ENCODE data around the gene ARMC9.

The ARMC9 gene

DNA sequence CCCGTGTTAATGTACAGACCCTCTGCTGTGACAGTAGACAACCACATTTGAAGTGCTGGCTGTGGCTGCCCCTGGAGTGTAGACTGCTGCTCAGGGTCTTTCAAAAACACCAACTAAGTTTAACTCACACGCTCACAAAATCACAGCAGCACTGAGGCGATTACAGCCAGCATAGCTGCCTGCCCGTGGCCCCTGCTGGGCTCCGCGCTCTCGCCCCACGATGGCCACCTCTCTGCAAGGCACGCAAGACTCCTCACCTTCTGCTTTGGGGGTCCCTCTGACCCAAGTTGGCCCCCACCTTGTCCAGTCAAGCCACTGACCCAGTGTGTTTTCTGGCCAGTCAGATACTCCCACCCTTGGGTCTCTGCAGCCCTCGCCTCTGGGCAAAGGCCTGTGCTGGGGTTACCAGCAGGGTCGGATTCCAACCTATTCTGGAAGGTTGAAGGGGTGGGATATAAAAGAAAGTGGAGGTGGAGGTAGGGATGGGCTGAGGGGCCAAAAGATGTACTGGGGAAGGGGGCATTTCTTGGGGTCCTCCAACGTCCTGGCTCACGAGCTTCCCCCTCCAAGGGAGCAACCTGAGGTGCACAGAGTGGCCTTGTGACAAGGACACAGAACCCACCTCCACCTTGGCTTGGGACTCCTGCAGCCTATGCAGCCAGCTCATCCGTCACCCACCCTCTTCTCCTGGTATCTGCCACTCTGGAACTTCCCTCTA is 194.2 kb downstream of the ARMC9 start:
- no peak for TF ChIP-seq BACH2 (CRISPR knock-in tag; IDR thresholded peaks at IDR 0.05; ENCODE audit: borderline replicate concordance)
- TF ChIP-seq, protein P1, sequence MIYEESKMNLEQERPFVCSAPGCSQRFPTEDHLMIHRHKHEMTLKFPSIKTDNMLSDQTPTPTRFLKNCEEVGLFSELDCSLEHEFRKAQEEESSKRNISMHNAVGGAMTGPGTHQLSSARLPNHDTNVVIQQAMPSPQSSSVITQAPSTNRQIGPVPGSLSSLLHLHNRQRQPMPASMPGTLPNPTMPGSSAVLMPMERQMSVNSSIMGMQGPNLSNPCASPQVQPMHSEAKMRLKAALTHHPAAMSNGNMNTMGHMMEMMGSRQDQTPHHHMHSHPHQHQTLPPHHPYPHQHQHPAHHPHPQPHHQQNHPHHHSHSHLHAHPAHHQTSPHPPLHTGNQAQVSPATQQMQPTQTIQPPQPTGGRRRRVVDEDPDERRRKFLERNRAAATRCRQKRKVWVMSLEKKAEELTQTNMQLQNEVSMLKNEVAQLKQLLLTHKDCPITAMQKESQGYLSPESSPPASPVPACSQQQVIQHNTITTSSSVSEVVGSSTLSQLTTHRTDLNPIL (CRISPR knock-in tag; IDR thresholded peaks at IDR 0.05; ENCODE audit: low read depth), result no peak
- ATAC-seq, result no peak

DNA sequence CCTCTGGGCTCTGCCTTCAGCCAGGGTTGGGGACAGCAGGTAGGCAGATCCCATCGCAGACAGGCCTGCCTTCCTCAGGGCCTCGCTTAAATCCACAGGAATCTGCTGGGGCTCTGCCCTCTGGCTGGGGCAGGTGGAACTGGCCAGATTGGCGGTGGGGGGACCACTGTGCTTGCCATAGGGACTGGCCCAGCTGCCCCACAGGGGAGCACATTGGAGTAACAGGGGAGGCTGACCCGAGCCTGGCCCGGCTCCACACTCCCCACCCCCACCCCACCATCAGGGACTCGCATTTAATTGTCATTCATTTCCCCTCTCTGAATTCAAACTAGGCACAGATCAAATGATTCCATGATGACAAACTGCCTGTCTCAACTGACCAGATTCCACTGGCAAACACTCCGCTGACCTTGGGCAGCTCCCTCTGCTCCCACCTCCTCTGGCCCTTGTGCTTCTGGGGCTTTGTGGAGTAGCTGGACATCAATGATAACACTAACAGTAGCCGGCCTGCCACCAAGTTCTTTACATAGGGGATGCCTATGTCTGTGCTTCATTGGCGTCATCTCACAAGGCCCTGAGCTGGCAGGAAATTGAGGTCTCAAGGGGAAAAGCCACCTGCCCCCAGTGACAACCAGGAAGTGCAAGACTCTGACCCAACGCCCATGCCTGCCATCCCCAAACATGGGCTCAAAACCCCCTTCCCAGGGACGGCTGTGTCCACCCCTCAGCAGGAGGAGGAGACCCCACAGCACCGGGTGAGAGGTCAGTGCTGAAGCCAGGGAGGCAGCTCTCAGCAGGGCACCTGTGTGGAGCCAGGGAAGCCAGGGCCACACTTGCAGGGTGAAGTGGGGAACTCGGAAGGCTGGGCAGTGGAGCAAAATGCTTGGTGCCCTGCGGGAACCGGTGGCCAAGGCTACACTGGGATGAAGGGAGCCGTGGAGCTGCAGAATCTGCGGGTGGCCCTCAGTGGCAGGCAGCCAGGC is 195.0 kb downstream of the ARMC9 start:
- TF ChIP-seq, protein P2, sequence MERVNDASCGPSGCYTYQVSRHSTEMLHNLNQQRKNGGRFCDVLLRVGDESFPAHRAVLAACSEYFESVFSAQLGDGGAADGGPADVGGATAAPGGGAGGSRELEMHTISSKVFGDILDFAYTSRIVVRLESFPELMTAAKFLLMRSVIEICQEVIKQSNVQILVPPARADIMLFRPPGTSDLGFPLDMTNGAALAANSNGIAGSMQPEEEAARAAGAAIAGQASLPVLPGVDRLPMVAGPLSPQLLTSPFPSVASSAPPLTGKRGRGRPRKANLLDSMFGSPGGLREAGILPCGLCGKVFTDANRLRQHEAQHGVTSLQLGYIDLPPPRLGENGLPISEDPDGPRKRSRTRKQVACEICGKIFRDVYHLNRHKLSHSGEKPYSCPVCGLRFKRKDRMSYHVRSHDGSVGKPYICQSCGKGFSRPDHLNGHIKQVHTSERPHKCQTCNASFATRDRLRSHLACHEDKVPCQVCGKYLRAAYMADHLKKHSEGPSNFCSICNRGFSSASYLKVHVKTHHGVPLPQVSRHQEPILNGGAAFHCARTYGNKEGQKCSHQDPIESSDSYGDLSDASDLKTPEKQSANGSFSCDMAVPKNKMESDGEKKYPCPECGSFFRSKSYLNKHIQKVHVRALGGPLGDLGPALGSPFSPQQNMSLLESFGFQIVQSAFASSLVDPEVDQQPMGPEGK (CRISPR knock-in tag; IDR thresholded peaks at IDR 0.05; ENCODE audit: borderline replicate concordance), result no peak
- TF ChIP-seq PPARA (CRISPR knock-in tag; IDR thresholded peaks at IDR 0.05; ENCODE audit: borderline replicate concordance) (no peak), ARNTL (CRISPR knock-in tag; IDR thresholded peaks at IDR 0.05; ENCODE audit: borderline replicate concordance, low read depth) (no peak), ESRRG (CRISPR knock-in tag; IDR thresholded peaks at IDR 0.05) (no peak), SNAI2 (CRISPR knock-in tag; IDR thresholded peaks at IDR 0.05) (no peak), BACH2 (CRISPR knock-in tag; IDR thresholded peaks at IDR 0.05; ENCODE audit: borderline replicate concordance) (no peak)
- ATAC-seq, result no peak

DNA sequence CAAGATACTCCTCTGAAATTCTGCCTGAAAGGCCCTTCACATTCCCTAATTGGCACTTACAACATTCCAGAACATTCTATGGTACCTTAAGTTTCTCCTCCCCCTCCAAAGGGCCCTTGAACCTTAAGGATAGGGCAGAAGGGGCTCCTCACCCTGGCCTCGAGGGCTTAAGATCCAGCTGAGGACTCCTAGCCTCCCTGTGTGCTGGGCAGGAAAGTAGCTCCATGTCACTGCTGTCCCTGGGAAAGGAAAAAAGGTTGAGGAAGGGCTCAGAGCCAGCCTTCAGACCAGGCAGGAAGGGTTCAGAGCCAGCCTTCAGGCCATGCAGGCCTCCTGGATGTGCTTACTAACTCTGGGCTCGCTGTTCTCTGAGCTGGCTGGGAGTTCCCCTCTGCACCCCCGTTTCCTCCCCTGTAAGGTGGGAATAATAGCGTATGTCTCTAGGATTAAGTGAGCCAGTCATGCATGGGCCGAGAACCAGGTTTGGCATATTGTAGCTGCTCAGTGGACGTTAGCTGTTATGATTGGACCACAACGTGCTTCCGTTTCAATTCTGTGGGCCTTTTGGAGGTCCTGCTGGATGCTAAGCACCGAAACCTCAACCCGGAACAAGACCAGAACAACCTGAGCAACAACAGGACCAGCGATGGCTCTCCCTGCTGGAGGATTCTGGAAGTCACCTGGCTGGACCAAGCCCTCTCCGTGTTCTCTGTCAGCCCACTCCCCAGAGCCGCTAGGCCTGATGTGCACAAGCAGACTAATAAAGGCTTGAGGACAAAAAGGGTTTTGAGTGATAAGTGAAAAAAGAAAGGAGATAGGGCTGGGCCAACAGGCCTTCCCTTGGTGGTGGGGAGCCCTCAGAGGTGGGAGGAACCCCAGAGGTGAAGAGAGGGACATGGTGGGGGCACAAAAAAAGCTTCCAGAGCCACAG is 196.0 kb downstream of the ARMC9 start:
- ATAC-seq, result no peak
- TF ChIP-seq ZFP3 (CRISPR knock-in tag; IDR thresholded peaks at IDR 0.05) (no peak), ZNF565 (CRISPR knock-in tag; conservative IDR thresholded peaks at IDR 0.05; ENCODE audit: low read depth) (no peak), ZFP30 (CRISPR knock-in tag; IDR thresholded peaks at IDR 0.05) (no peak), ESRRG (CRISPR knock-in tag; IDR thresholded peaks at IDR 0.05) (no peak), OSR1 (CRISPR knock-in tag; IDR thresholded peaks at IDR 0.05) (no peak), BACH2 (CRISPR knock-in tag; IDR thresholded peaks at IDR 0.05; ENCODE audit: borderline replicate concordance) (no peak), TCF4 (CRISPR knock-in tag; IDR thresholded peaks at IDR 0.05; ENCODE audit: borderline replicate concordance) (no peak), ZNF8 (CRISPR knock-in tag; IDR thresholded peaks at IDR 0.05) (no peak), ZC3H10 (CRISPR knock-in tag; IDR thresholded peaks at IDR 0.05) (no peak), ZNF70 (CRISPR knock-in tag; IDR thresholded peaks at IDR 0.05) (no peak), TOX (CRISPR knock-in tag; IDR thresholded peaks at IDR 0.05; ENCODE audit: borderline replicate concordance) (no peak)
- TF ChIP-seq, protein P3, sequence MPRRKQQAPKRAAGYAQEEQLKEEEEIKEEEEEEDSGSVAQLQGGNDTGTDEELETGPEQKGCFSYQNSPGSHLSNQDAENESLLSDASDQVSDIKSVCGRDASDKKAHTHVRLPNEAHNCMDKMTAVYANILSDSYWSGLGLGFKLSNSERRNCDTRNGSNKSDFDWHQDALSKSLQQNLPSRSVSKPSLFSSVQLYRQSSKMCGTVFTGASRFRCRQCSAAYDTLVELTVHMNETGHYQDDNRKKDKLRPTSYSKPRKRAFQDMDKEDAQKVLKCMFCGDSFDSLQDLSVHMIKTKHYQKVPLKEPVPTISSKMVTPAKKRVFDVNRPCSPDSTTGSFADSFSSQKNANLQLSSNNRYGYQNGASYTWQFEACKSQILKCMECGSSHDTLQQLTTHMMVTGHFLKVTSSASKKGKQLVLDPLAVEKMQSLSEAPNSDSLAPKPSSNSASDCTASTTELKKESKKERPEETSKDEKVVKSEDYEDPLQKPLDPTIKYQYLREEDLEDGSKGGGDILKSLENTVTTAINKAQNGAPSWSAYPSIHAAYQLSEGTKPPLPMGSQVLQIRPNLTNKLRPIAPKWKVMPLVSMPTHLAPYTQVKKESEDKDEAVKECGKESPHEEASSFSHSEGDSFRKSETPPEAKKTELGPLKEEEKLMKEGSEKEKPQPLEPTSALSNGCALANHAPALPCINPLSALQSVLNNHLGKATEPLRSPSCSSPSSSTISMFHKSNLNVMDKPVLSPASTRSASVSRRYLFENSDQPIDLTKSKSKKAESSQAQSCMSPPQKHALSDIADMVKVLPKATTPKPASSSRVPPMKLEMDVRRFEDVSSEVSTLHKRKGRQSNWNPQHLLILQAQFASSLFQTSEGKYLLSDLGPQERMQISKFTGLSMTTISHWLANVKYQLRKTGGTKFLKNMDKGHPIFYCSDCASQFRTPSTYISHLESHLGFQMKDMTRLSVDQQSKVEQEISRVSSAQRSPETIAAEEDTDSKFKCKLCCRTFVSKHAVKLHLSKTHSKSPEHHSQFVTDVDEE (CRISPR knock-in tag; IDR thresholded peaks at IDR 0.05), result no peak
- TF ChIP-seq, protein P4, sequence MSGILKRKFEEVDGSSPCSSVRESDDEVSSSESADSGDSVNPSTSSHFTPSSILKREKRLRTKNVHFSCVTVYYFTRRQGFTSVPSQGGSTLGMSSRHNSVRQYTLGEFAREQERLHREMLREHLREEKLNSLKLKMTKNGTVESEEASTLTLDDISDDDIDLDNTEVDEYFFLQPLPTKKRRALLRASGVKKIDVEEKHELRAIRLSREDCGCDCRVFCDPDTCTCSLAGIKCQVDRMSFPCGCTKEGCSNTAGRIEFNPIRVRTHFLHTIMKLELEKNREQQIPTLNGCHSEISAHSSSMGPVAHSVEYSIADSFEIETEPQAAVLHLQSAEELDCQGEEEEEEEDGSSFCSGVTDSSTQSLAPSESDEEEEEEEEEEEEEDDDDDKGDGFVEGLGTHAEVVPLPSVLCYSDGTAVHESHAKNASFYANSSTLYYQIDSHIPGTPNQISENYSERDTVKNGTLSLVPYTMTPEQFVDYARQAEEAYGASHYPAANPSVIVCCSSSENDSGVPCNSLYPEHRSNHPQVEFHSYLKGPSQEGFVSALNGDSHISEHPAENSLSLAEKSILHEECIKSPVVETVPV (CRISPR knock-in tag; IDR thresholded peaks at IDR 0.05), result no peak
- TF ChIP-seq, protein P5, sequence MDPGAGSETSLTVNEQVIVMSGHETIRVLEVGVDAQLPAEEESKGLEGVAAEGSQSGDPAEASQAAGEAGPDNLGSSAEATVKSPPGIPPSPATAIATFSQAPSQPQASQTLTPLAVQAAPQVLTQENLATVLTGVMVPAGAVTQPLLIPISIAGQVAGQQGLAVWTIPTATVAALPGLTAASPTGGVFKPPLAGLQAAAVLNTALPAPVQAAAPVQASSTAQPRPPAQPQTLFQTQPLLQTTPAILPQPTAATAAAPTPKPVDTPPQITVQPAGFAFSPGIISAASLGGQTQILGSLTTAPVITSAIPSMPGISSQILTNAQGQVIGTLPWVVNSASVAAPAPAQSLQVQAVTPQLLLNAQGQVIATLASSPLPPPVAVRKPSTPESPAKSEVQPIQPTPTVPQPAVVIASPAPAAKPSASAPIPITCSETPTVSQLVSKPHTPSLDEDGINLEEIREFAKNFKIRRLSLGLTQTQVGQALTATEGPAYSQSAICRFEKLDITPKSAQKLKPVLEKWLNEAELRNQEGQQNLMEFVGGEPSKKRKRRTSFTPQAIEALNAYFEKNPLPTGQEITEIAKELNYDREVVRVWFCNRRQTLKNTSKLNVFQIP (CRISPR knock-in tag; IDR thresholded peaks at IDR 0.05; ENCODE audit: borderline replicate concordance, low read depth), result no peak
- TF ChIP-seq, protein P1 (CRISPR knock-in tag; IDR thresholded peaks at IDR 0.05; ENCODE audit: low read depth), result no peak
